Measurements from ENCODE around the gene KCNQ1.

GRCh38 chr11:2519862-2520735, 75.3 kb downstream of the KCNQ1 start:
- TF ChIP-seq EZH2 (IDR thresholded peaks at IDR 0.05; ENCODE audit: insufficient read depth, poor library complexity, severe bottlenecking) (no peak), EZH2phosphoT487 (IDR thresholded peaks at IDR 0.05; ENCODE audit: insufficient read depth, low read depth) (no peak)
